Natural killer cell (primary cell): ENCODE measurements around the gene NDRG4. TPM values are rescaled to one million over a fixed set of nuclear protein-coding genes. Genes with fewer than 3 reads are reported as not detected.

Experiments used
- ATAC-seq, 3 donors: fragments of 150-1000 bp in 2 of 3; fragments of 200-7000 bp in 1 of 3; cut with Tn5 transposase; 1 replicate in 1 of 3; 2 replicates in 2 of 3; pipeline ENCODE4 v1.10.0; 2021; ENCODE audit warnings: mild to moderate bottlenecking in 2 of 3, moderate library complexity in 2 of 3
- DNase-seq, 2 donors: peaks; one replicate each; pipeline versions ENCODE4 v3.0.0 to v3.0.0-alpha.2; 2013 to 2021; ENCODE audit warnings: mixed read lengths in 1 of 2
- H3K27ac ChIP-seq: one replicate; pipeline ENCODE4 v1.5.1; 2013; ENCODE audit warnings: mild to moderate bottlenecking, low read length
- H3K27me3 ChIP-seq: one replicate; pipeline ENCODE4 v1.6.1; 2013; ENCODE audit warnings: low read length; ENCODE audit not compliant: control insufficient read depth, insufficient read depth
- H3K36me3 ChIP-seq: one replicate; pipeline ENCODE4 v1.6.1; 2013; ENCODE audit warnings: low read length; ENCODE audit not compliant: control insufficient read depth, insufficient read depth
- H3K4me1 ChIP-seq: one replicate; pipeline ENCODE4 v1.6.1; 2013; ENCODE audit warnings: low read length; ENCODE audit not compliant: control insufficient read depth, insufficient read depth
- H3K4me3 ChIP-seq: one replicate; pipeline ENCODE4 v1.5.1; 2013; ENCODE audit warnings: low read length
- H3K9me3 ChIP-seq: one replicate; pipeline ENCODE4 v1.6.1; 2013; ENCODE audit warnings: low read length; ENCODE audit not compliant: control insufficient read depth, insufficient read depth
- H3K27ac Mint-ChIP-seq, 2 donors: one replicate each; pipeline ENCODE4 v1.8.0; 2022; ENCODE audit warnings: mild to moderate bottlenecking in 2 of 2, mixed read lengths in 2 of 2, moderate library complexity in 1 of 2
- H3K27me3 Mint-ChIP-seq, 2 donors: one replicate each; pipeline ENCODE4 v1.8.0; 2022; ENCODE audit warnings: low read depth in 2 of 2, mixed read lengths in 2 of 2
- H3K36me3 Mint-ChIP-seq: one replicate; pipeline ENCODE4 v1.8.0; 2022; ENCODE audit warnings: mixed read lengths
- H3K4me1 Mint-ChIP-seq, 2 donors: one replicate each; pipeline ENCODE4 v1.8.0; 2022; ENCODE audit warnings: mixed read lengths in 2 of 2
- H3K4me3 Mint-ChIP-seq: one replicate; pipeline ENCODE4 v1.8.0; 2022; ENCODE audit warnings: mild to moderate bottlenecking, moderate library complexity, mixed read lengths
- H3K9me3 Mint-ChIP-seq, 2 donors: one replicate each; pipeline ENCODE4 v1.8.0; 2022; ENCODE audit warnings: mixed read lengths in 2 of 2
- CTCF ChIP-seq: fragments of 200-600 bp; IDR thresholded peaks from one replicate; pipeline ENCODE4 v1.8.0; 2022; ENCODE audit warnings: antibody characterized with exemption
- WGBS: methylation state at CpG from one replicate; pipeline ENCODE4 v1.1.7; 2013; ENCODE audit warnings: missing lambda C conversion rate; ENCODE audit not compliant: insufficient coverage; 5-methylcytosine and 5-hydroxymethylcytosine counted together
- intact Hi-C: fragments of 100-400 bp; cut with micrococcal nuclease; formaldehyde crosslinking; loops from one replicate; pipeline ENCODE4 v1.14.2; 2022
- total RNA-seq, 4 donors: library from RNA; stranded (reverse); fragments of 120-200 nt in 1 of 4; gene quantifications; one replicate each; pipeline versions ENCODE4 v1.2.3 to v1.2.4, GENCODE V29; 2013 to 2022

NDRG4 gene
- total RNA-seq, 3 donors from 2014 or later (not counting 1 experiment from before 2014, with no cell fraction given) = not detected

GRCh38 chr16:58494981-58495520, 4.9 kb upstream of the NDRG4 start:
- Mint-ChIP-seq H3K36me3 (no peaks in the 10 kb centered on the region), H3K4me3 (no peak overlapping the region), H3K9me3 (no peaks in the 10 kb centered on the region), H3K27ac (peak overlapping the region in 1 of 2 donors; percentile 65), H3K4me1 (no peaks in the 10 kb centered on the region), H3K27me3 (peaks cover 0 to 13% of the 10 kb centered on the region in 2 donors)
- no peak overlapping the region for H3K4me3 ChIP-seq
- WGBS = 4% methylated on average over 8 of the region's 8 CpGs
- TF ChIP-seq CTCF = no peak
- peaks cover 6% of the 10 kb centered on the region for H3K4me1 ChIP-seq
- intact Hi-C loops = no loop called here
- no peak overlapping the region for H3K27ac ChIP-seq
- ATAC-seq (peak in 2 of 3 donors; percentile 66 to 73), DNase-seq (peak in 1 of 2 donors; percentile 75)
- no peaks in the 10 kb centered on the region for H3K27me3 ChIP-seq
- no peaks in the 10 kb centered on the region for H3K9me3 ChIP-seq
- H3K36me3 ChIP-seq = no peaks in the 10 kb centered on the region

GRCh38 chr16:58495521-58496331, 4.2 kb upstream of the NDRG4 start:
- Histone ChIP-seq H3K36me3 (no peaks in the 10 kb centered on the region), H3K4me1 (peaks cover 12% of the 10 kb centered on the region), H3K27ac (no peak overlapping the region), H3K9me3 (no peaks in the 10 kb centered on the region), H3K4me3 (no peak overlapping the region), H3K27me3 (no peaks in the 10 kb centered on the region)
- TF ChIP-seq CTCF = no peak
- Mint-ChIP-seq H3K4me3 (no peak overlapping the region), H3K9me3 (no peaks in the 10 kb centered on the region), H3K36me3 (no peaks in the 10 kb centered on the region), H3K4me1 (no peaks in the 10 kb centered on the region), H3K27me3 (peaks cover 0 to 15% of the 10 kb centered on the region in 2 donors), H3K27ac (peak overlapping the region in 1 of 2 donors; percentile 65)
- no peak for DNase-seq
- intact Hi-C loops = no loop called here
- 77% methylated on average over 24 of the region's 24 CpGs for WGBS
- ATAC-seq = no peak

- Histone ChIP-seq H3K27me3 (peaks cover 6% of the 10 kb centered on the region), H3K27ac (no peak overlapping the region), H3K4me1 (peaks cover 25% of the 10 kb centered on the region), H3K4me3 (no peak overlapping the region), H3K36me3 (no peaks in the 10 kb centered on the region), H3K9me3 (no peaks in the 10 kb centered on the region)
- DNase-seq = no peak
- H3K36me3 Mint-ChIP-seq = no peaks in the 10 kb centered on the region
- peaks cover 0 to 7% of the 10 kb centered on the region in 2 donors for H3K4me1 Mint-ChIP-seq
- no peak for ATAC-seq
- intact Hi-C loops = no loop called here
- H3K27me3 Mint-ChIP-seq = peaks cover 6 to 24% of the 10 kb centered on the region in 2 donors
- TF ChIP-seq CTCF = no peak
- H3K4me3 Mint-ChIP-seq = no peak overlapping the region
- no peaks in the 10 kb centered on the region for H3K9me3 Mint-ChIP-seq
- 89% methylated on average over 2 of the region's 2 CpGs for WGBS
- H3K27ac Mint-ChIP-seq = no peak overlapping the region
Measured at GRCh38 chr16:58497468-58497867, 2.5 kb upstream of the NDRG4 start.
